ENCODE data around the gene RBM27. TPM values are rescaled to one million over a fixed set of nuclear protein-coding genes. Genes with fewer than 3 reads are reported as not detected.

The RBM27 gene
- total and polyA plus RNA-seq, 2 of the 4 experiments (the other 2 are of a cell fraction): 7.7 to 19.2 TPM

DNA sequence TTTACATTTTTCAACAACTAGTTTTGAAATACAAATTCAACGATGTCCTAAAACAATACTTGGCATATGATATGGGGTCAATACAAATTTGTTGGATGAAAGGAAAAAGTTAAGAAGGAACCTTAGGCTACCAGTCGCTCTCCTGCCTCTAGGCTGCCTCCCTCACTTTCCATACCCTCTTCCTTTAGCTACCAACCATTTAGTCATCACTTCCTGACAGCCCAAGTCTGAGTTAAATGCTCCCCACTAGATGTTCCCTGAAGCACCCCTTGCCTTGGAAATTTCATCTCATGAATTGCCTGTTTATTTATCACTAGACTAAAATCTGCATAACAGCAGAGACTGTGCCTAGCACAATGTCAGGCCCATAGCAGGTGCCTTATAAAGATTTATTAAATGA, 18.2 kb upstream of the RBM27 start:
- intact Hi-C loops (cut with micrococcal nuclease): no loop called here

More for the DNA sequence above, 18.2 kb upstream of the RBM27 start:
- Histone ChIP-seq H2AK5ac (ENCODE audit: low read depth, low read length) (no peak overlapping the region), H2BK20ac (ENCODE audit: low read depth, low read length) (no peak overlapping the region), H3K79me1 (ENCODE audit: low read depth in 1 of 2, low read length in 2 of 2) (peaks cover 6 to 20% of the 10 kb centered on the region in 2 experiments; a peak in 3 of 4 replicates), H2BK15ac (ENCODE audit: low read depth, low read length) (no peak overlapping the region), H2BK5ac (ENCODE audit: low read depth, low read length, poor library complexity, severe bottlenecking) (no peak overlapping the region), H2BK120ac (ENCODE audit: low read depth, low read length) (no peak overlapping the region), H3K36me3 (ENCODE audit: control insufficient read depth, insufficient read depth, low read length) (no peaks in the 10 kb centered on the region), H3K14ac (replicated peaks; ENCODE audit: low read depth, low read length) (no peak overlapping the region), H3K56ac (ENCODE audit: extremely low read depth, insufficient read depth, low read length) (no peak overlapping the region), H2AFZ (replicated peaks; ENCODE audit: low read length, poor library complexity) (no peak overlapping the region), H2AK9ac (replicated peaks; ENCODE audit: low read depth, low read length, poor library complexity) (no peak overlapping the region), H4K20me1 (ENCODE audit: insufficient read depth, low read length) (no peaks in the 10 kb centered on the region), H3K4me2 (ENCODE audit: low read depth, low read length) (no peak overlapping the region), H3K9me1 (ENCODE audit: insufficient read depth, low read length) (0 out of 2 replicates have a peak, but pooled peaks cover 7% of the 10 kb centered on the region), H3K4me3 (ENCODE audit: insufficient read depth, low read depth, low read length) (no peak overlapping the region), H3K4me1 (ENCODE audit: control insufficient read depth, insufficient read depth, low read length) (no peaks in the 10 kb centered on the region; the same call in 1 of the 2 replicates), H4K5ac (ENCODE audit: low read depth, low read length) (no peak overlapping the region), H3K27ac (ENCODE audit: insufficient read depth, low read length) (no peak overlapping the region), H3K9me3 (ENCODE audit: control insufficient read depth, insufficient read depth, low read length) (no peaks in the 10 kb centered on the region), H3K4ac (ENCODE audit: low read depth, low read length) (no peak overlapping the region), H3K27me3 (ENCODE audit: control insufficient read depth, insufficient read depth, low read length) (no peaks in the 10 kb centered on the region), H4K8ac (ENCODE audit: low read depth in 2 of 2, low read length in 2 of 2) (no peak overlapping the region), H3K9ac (ENCODE audit: low read depth, low read length) (no peak overlapping the region), H3K18ac (ENCODE audit: low read depth, low read length) (no peak overlapping the region), H4K91ac (ENCODE audit: insufficient read depth, low read depth, low read length) (no peak overlapping the region), H3K23ac (ENCODE audit: low read depth, low read length) (no peak overlapping the region)
- dilution Hi-C loops (cut with HindIII; ENCODE audit: low sequenced_read_pairs, unreplicated experiment): no loop called here
- no peak for ATAC-seq (ENCODE audit: low read depth)
- POLR2A ChIA-PET (ENCODE audit: unreplicated experiment): no interaction called here
- DNase-seq: peak; percentile 23
- CTCF ChIA-PET: no interaction called here
- no peak for TF ChIP-seq MAFK (IDR thresholded peaks at IDR 0.05; ENCODE audit: low read depth, low read length)
- no peak for TF ChIP-seq MAZ (IDR thresholded peaks at IDR 0.05; ENCODE audit: borderline replicate concordance, low read depth, low read length)
- TF ChIP-seq RFX5 (IDR thresholded peaks at IDR 0.05; ENCODE audit: low read depth, low read length): no peak
- no peak for TF ChIP-seq POLR2A (IDR thresholded peaks at IDR 0.05; ENCODE audit: low read depth, low read length)
- TF ChIP-seq CEBPB (IDR thresholded peaks at IDR 0.05; ENCODE audit: low read depth, low read length): no peak
- TF ChIP-seq RCOR1 (IDR thresholded peaks at IDR 0.05; ENCODE audit: insufficient replicate concordance, low read length): no peak
- no peak for TF ChIP-seq SMC3 (IDR thresholded peaks at IDR 0.05; ENCODE audit: low read depth, low read length)
- no peak for TF ChIP-seq MXI1 (IDR thresholded peaks at IDR 0.05; ENCODE audit: borderline replicate concordance, low read depth, low read length)
- TF ChIP-seq RAD21 (IDR thresholded peaks at IDR 0.05; ENCODE audit: low read length): no peak
- TF ChIP-seq FOS (IDR thresholded peaks at IDR 0.05; ENCODE audit: low read depth, low read length): no peak
- no peak for TF ChIP-seq CHD1 (IDR thresholded peaks at IDR 0.05; ENCODE audit: low read depth, low read length)
- TF ChIP-seq, protein P1, sequence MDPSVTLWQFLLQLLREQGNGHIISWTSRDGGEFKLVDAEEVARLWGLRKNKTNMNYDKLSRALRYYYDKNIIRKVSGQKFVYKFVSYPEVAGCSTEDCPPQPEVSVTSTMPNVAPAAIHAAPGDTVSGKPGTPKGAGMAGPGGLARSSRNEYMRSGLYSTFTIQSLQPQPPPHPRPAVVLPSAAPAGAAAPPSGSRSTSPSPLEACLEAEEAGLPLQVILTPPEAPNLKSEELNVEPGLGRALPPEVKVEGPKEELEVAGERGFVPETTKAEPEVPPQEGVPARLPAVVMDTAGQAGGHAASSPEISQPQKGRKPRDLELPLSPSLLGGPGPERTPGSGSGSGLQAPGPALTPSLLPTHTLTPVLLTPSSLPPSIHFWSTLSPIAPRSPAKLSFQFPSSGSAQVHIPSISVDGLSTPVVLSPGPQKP (IDR thresholded peaks at IDR 0.05; ENCODE audit: borderline replicate concordance, low read depth, low read length): no peak
- TF ChIP-seq NFE2L2 (IDR thresholded peaks at IDR 0.05; ENCODE audit: low read depth, low read length): no peak
- no peak for TF ChIP-seq BHLHE40 (IDR thresholded peaks at IDR 0.05; ENCODE audit: low read depth, low read length)
- TF ChIP-seq, protein P2, sequence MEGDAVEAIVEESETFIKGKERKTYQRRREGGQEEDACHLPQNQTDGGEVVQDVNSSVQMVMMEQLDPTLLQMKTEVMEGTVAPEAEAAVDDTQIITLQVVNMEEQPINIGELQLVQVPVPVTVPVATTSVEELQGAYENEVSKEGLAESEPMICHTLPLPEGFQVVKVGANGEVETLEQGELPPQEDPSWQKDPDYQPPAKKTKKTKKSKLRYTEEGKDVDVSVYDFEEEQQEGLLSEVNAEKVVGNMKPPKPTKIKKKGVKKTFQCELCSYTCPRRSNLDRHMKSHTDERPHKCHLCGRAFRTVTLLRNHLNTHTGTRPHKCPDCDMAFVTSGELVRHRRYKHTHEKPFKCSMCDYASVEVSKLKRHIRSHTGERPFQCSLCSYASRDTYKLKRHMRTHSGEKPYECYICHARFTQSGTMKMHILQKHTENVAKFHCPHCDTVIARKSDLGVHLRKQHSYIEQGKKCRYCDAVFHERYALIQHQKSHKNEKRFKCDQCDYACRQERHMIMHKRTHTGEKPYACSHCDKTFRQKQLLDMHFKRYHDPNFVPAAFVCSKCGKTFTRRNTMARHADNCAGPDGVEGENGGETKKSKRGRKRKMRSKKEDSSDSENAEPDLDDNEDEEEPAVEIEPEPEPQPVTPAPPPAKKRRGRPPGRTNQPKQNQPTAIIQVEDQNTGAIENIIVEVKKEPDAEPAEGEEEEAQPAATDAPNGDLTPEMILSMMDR (conservative IDR thresholded peaks at IDR 0.05; ENCODE audit: low read depth, low read length): no peak
- TF ChIP-seq, protein P3, sequence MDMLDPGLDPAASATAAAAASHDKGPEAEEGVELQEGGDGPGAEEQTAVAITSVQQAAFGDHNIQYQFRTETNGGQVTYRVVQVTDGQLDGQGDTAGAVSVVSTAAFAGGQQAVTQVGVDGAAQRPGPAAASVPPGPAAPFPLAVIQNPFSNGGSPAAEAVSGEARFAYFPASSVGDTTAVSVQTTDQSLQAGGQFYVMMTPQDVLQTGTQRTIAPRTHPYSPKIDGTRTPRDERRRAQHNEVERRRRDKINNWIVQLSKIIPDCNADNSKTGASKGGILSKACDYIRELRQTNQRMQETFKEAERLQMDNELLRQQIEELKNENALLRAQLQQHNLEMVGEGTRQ (IDR thresholded peaks at IDR 0.05; ENCODE audit: low read depth, low read length): no peak
- WGBS, 2 experiments (ENCODE audit: extremely low coverage in 2 of 2, insufficient read length in 1 of 2): 40% methylated on average over 1 of the region's 2 CpGs; no CpG with 5 or more reads in 1 of the 2 experiments
- no TSS peak for BruUV-seq (replicated peaks)
- in situ Hi-C loops (cut with MboI; ENCODE audit: low sequenced_read_pairs): no loop called here

All from IMR-90 (cell line).